ENCODE data around the gene PARP15. TPM values are rescaled to one million over a fixed set of nuclear protein-coding genes. Genes with fewer than 3 reads are reported as not detected.

The PARP15 gene
- total RNA-seq, 1 experiment from 2014 or later: 0.24 TPM

DNA sequence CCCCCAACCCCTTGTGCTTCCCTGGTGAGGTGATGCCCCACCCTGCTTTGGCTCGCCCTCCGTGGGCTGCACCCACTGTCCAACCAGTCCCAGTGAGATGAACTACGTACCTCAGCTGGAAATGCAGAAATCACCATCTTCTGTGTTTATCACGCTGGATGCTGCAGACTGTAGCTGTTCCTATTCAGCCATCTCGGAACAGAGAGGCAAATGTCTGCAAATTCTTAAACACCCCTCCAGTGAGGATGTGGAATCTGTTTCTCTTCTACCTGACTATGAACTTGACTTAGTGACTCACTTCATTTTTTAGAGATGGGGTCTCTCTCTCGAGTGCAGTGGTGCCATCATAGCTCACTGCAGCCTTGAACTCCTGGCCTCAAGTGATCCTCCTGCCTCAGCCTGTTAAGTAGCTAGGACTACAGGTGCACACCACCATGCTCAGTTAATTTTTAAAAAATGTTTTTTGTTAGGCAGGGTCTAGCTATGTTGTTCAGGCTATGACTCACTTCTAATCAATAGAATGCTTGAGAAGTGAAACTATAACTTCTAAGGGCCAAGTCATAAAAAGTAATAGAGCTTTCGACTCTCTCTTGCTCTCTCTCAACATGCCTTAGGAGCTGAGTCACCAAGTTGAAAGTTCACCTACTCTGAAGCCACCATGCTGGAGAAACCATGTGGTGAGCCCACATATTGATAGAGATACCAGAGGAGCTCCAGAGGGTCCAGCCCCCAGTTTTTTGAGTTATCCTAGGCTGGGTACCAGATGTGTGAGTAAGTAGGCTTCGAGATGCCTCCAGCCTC is 91.7 kb downstream of the PARP15 start:
- Histone ChIP-seq H3K79me2 (ENCODE audit: insufficient read depth, low read length) (no peaks in the 10 kb centered on the region), H4K20me1 (ENCODE audit: control insufficient read depth, insufficient read depth, insufficient read length) (no peaks in the 10 kb centered on the region), H4K5ac (ENCODE audit: insufficient read length, low read depth, low read length) (no peak overlapping the region), H3K27me3 (ENCODE audit: insufficient read depth, low read length) (no peaks in the 10 kb centered on the region), H3K18ac (ENCODE audit: insufficient read length, low read depth, low read length) (no peak overlapping the region), H2BK120ac (ENCODE audit: low read depth, low read length, poor library complexity, severe bottlenecking) (no peak overlapping the region), H2AFZ (ENCODE audit: low read length) (no peak overlapping the region), H2BK15ac (ENCODE audit: low read depth, low read length) (no peak overlapping the region), H3T11ph (ENCODE audit: low read length) (no peak overlapping the region), H2BK5ac (ENCODE audit: insufficient read length, low read length) (no peak overlapping the region), H4K8ac (replicated peaks; ENCODE audit: insufficient read length, low read depth, low read length) (no peak overlapping the region), H3K79me1 (ENCODE audit: insufficient read depth, low read depth, low read length, poor library complexity, severe bottlenecking) (no peaks in the 10 kb centered on the region), H3K27ac (ENCODE audit: insufficient read length, low read depth, low read length) (no peak overlapping the region), H3K4me1 (ENCODE audit: insufficient read depth, low read length) (no peaks in the 10 kb centered on the region), H3K23me2 (ENCODE audit: insufficient read length, low read depth, low read length, poor library complexity, severe bottlenecking) (no peaks in the 10 kb centered on the region), H2BK20ac (ENCODE audit: low read depth, low read length, poor library complexity, severe bottlenecking) (no peak overlapping the region), H3K4me2 (ENCODE audit: insufficient read depth, insufficient read length, low read length) (no peak overlapping the region), H4K91ac (ENCODE audit: insufficient read length, low read depth, low read length) (no peak overlapping the region), H3K4ac (ENCODE audit: low read depth, low read length) (no peak overlapping the region), H3K9ac (ENCODE audit: extremely low read depth, insufficient read length, low read length) (no peak overlapping the region), H3K23ac (ENCODE audit: insufficient read length, low read depth, low read length) (no peak overlapping the region), H3K9me3 (ENCODE audit: control insufficient read depth, low read depth, low read length) (no peaks in the 10 kb centered on the region), H2AK5ac (ENCODE audit: insufficient read length, low read length) (no peak overlapping the region), H3K14ac (ENCODE audit: insufficient read depth, low read length) (no peak overlapping the region), H3K56ac (ENCODE audit: insufficient read length, low read depth, low read length) (no peak overlapping the region), H2BK12ac (ENCODE audit: insufficient read length, low read depth, low read length) (no peak overlapping the region)
- TF ChIP-seq, protein P1, sequence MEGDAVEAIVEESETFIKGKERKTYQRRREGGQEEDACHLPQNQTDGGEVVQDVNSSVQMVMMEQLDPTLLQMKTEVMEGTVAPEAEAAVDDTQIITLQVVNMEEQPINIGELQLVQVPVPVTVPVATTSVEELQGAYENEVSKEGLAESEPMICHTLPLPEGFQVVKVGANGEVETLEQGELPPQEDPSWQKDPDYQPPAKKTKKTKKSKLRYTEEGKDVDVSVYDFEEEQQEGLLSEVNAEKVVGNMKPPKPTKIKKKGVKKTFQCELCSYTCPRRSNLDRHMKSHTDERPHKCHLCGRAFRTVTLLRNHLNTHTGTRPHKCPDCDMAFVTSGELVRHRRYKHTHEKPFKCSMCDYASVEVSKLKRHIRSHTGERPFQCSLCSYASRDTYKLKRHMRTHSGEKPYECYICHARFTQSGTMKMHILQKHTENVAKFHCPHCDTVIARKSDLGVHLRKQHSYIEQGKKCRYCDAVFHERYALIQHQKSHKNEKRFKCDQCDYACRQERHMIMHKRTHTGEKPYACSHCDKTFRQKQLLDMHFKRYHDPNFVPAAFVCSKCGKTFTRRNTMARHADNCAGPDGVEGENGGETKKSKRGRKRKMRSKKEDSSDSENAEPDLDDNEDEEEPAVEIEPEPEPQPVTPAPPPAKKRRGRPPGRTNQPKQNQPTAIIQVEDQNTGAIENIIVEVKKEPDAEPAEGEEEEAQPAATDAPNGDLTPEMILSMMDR (conservative IDR thresholded peaks at IDR 0.05): no peak
- no peaks in the 10 kb centered on the region for H3K36me3 Mint-ChIP-seq (ENCODE audit: insufficient read depth in 1 of 3, low read depth in 3 of 3)
- H3K4me3 Mint-ChIP-seq: no peak overlapping the region
- DNase-seq: no peak
- H3K4me1 Mint-ChIP-seq: no peaks in the 10 kb centered on the region
- no CpG with 5 or more reads among the region's 8 CpGs for WGBS (ENCODE audit: extremely low coverage, insufficient read length, low lambda C conversion rate)
- 0 out of 7 replicates have a peak overlapping the region, but pooled peaks of 1 of the 3 experiments have one; percentile 21 for H3K27ac Mint-ChIP-seq
- no peaks in the 10 kb centered on the region for H3K27me3 Mint-ChIP-seq (ENCODE audit: low read depth)
- peaks cover 0 to 3% of the 10 kb centered on the region in 2 experiments; a peak in 2 of 5 replicates for H3K9me3 Mint-ChIP-seq
